Osteoblast (primary cell): ENCODE data around the gene LRRFIP1. TPM values are rescaled to one million over a fixed set of nuclear protein-coding genes. Genes with fewer than 3 reads are reported as not detected.

Experiments
- DNase-seq: peaks from one replicate; pipeline ENCODE4 v3.0.0; 2011; ENCODE audit warnings: low spot score, mixed read lengths; ENCODE audit not compliant: insufficient read length; ENCODE audit errors: missing footprints
- H2AFZ ChIP-seq: 2 replicates; pipeline ENCODE4 v1.6.0; 2011; ENCODE audit warnings: mild to moderate bottlenecking, low read length
- H3K27ac ChIP-seq: 2 replicates; pipeline ENCODE4 v1.5.1; 2011; ENCODE audit warnings: mild to moderate bottlenecking, low read depth, low read length, moderate library complexity
- H3K27me3 ChIP-seq: 2 replicates; pipeline ENCODE4 v1.6.0; 2012; ENCODE audit warnings: mild to moderate bottlenecking, control low read depth, inconsistent platforms, low read length, moderate library complexity; ENCODE audit not compliant: insufficient read depth
- H3K36me3 ChIP-seq: 2 replicates; pipeline ENCODE4 v1.5.1; 2011; ENCODE audit warnings: mild to moderate bottlenecking, low read length, control low read depth, moderate library complexity; ENCODE audit not compliant: insufficient read depth
- H3K4me1 ChIP-seq: 2 replicates; pipeline ENCODE4 v1.5.1; 2011; ENCODE audit warnings: mild to moderate bottlenecking, low read length, control low read depth, moderate library complexity; ENCODE audit not compliant: insufficient read depth
- H3K4me2 ChIP-seq: 2 replicates; pipeline ENCODE4 v1.6.0; 2011; ENCODE audit warnings: mild to moderate bottlenecking, low read length; ENCODE audit not compliant: insufficient read depth
- H3K4me3 ChIP-seq: fragments of 200-600 bp; sonication (generic); 3 replicates; pipeline ENCODE4 v1.5.1; 2012; ENCODE audit warnings: mild to moderate bottlenecking, low read length, inconsistent platforms; ENCODE audit not compliant: insufficient read depth
- H3K79me2 ChIP-seq: 2 replicates; pipeline ENCODE4 v1.6.0; 2012; ENCODE audit warnings: mild to moderate bottlenecking, low read length, control low read depth, inconsistent platforms; ENCODE audit not compliant: insufficient read depth
- H3K9me3 ChIP-seq: 2 replicates; pipeline ENCODE4 v1.5.1; 2011; ENCODE audit warnings: low read depth, low read length, control low read depth
- H4K20me1 ChIP-seq: 2 replicates; pipeline ENCODE4 v1.6.0; 2012; ENCODE audit warnings: mild to moderate bottlenecking, low read length, control low read depth; ENCODE audit not compliant: insufficient read depth
- CTCF ChIP-seq: IDR thresholded peaks from 2 replicates; pipeline ENCODE4 v1.5.1; 2011; ENCODE audit warnings: mild to moderate bottlenecking, low read depth, low read length, moderate library complexity; ENCODE audit errors: extremely low read depth
- total RNA-seq: library from RNA; depleted of rRNA; stranded (reverse); fragments of >200 nt; gene quantifications from 2 replicates; pipeline ENCODE4 v1.2.3, GENCODE V29; 2012

LRRFIP1 gene
- total RNA-seq, 1 donor = 51.8 TPM

DNA sequence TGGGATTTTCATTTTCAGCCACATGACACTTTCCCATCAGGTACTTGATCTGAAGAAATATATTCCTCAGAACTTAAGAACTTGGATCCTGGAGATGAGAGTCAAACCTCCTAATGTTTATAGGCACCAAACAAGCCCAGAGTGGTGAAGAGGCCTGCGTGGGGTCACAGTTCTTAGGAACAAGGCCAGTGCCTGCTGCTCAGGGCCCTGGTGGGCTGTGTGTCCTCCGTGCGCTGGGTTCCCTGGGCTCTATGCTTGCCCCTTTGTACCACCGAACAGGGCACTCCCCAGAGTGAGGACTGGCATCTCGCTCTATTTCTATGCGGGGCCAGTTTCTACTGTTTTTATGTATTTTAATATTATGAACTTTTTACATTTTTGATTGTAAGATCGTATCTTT lies 95.2 kb downstream of the LRRFIP1 start:
- DNase-seq = no peak

DNA sequence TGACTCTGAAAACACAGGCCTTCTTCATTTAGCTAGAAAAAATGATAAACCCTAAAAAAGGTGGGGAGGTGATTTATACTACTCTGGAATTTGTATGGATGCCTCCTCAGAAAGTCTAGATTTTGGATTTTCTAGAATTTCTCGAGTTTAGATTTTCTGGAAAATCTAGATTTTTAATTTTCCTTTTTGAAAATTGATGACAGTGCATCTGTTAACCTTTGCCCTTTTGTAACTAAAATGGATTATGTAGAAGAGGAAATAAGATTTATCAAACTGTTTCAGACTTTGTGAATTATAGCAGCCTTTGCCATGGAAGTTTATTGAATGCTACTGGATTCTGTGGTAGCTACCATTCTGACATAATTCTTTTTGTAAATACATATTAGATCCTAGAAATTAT lies 95.6 kb downstream of the LRRFIP1 start:
- H3K9me3 ChIP-seq = no peaks in the 10 kb centered on the region
- no peak for TF ChIP-seq CTCF
- H3K79me2 ChIP-seq = peaks cover 43% of the 10 kb centered on the region
- H3K27ac ChIP-seq = no peak overlapping the region
- no peak overlapping the region for H2AFZ ChIP-seq
- H3K4me1 ChIP-seq = peaks cover 15% of the 10 kb centered on the region
- H3K36me3 ChIP-seq = peaks cover 5% of the 10 kb centered on the region
- no peaks in the 10 kb centered on the region for H4K20me1 ChIP-seq
- DNase-seq = no peak
- no peak overlapping the region for H3K4me3 ChIP-seq
- no peak overlapping the region for H3K4me2 ChIP-seq
- no peaks in the 10 kb centered on the region for H3K27me3 ChIP-seq

More for the DNA sequence above, 95.2 kb downstream of the LRRFIP1 start:
- no peak for TF ChIP-seq CTCF
- Histone ChIP-seq H2AFZ (no peak overlapping the region), H3K27me3 (no peaks in the 10 kb centered on the region), H3K4me2 (no peak overlapping the region), H3K4me1 (peaks cover 14% of the 10 kb centered on the region), H3K27ac (no peak overlapping the region), H3K4me3 (no peak overlapping the region), H3K36me3 (peaks cover 5% of the 10 kb centered on the region), H4K20me1 (no peaks in the 10 kb centered on the region), H3K9me3 (no peaks in the 10 kb centered on the region), H3K79me2 (peaks cover 45% of the 10 kb centered on the region)

DNA sequence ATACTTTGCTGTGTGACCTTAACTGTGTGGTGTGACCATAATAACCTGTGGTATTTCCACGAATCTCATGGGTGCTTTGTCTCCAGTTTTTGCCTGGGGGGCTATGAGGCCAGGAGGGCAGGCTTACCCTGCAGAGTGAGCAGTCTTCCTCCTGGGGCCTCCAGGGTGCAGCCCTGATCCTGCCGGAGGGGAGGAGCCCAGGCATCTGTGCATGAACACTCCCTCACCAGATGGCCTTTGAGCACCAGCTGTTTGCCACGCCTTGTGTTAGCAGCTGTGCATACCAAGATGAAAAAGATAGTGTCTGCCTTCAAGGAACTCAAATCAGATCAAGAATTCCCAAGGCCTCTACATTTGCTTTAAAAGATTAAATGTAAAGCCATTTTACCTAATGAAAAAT lies 96.2 kb downstream of the LRRFIP1 start:
- Histone ChIP-seq H3K4me2 (no peak overlapping the region), H3K4me1 (peaks cover 12% of the 10 kb centered on the region), H4K20me1 (no peaks in the 10 kb centered on the region), H3K9me3 (no peaks in the 10 kb centered on the region), H3K79me2 (peaks cover 43% of the 10 kb centered on the region), H2AFZ (no peak overlapping the region), H3K27ac (no peak overlapping the region), H3K4me3 (no peak overlapping the region), H3K27me3 (no peaks in the 10 kb centered on the region), H3K36me3 (peaks cover 5% of the 10 kb centered on the region)
- no peak for DNase-seq
- TF ChIP-seq CTCF = no peak

GRCh38 chr2:237724811-237725478 lies 97.6 kb downstream of the LRRFIP1 start:
- Histone ChIP-seq H3K27ac (no peak overlapping the region), H3K36me3 (peaks cover 5% of the 10 kb centered on the region)

More at GRCh38 chr2:237724811-237725478, 97.6 kb downstream of the LRRFIP1 start:
- no peak overlapping the region for H3K4me3 ChIP-seq
- H2AFZ ChIP-seq = no peak overlapping the region
- no peaks in the 10 kb centered on the region for H3K27me3 ChIP-seq
- peaks cover 20% of the 10 kb centered on the region for H3K4me1 ChIP-seq
- no peaks in the 10 kb centered on the region for H3K9me3 ChIP-seq
- no peak for DNase-seq
- no peak overlapping the region for H3K4me2 ChIP-seq
- H3K79me2 ChIP-seq = peaks cover 48% of the 10 kb centered on the region
- H4K20me1 ChIP-seq = no peaks in the 10 kb centered on the region
- no peak for TF ChIP-seq CTCF
